Measurements from ENCODE around the gene MATCAP1. TPM values are rescaled to one million over a fixed set of nuclear protein-coding genes. Genes with fewer than 3 reads are reported as not detected.
A peak's percentile ranks its signal among the peaks of the same experiment; 100 is the strongest.

MATCAP1 gene
- polyA plus RNA-seq, 1 donor from 2014 or later = 323 TPM

DNA sequence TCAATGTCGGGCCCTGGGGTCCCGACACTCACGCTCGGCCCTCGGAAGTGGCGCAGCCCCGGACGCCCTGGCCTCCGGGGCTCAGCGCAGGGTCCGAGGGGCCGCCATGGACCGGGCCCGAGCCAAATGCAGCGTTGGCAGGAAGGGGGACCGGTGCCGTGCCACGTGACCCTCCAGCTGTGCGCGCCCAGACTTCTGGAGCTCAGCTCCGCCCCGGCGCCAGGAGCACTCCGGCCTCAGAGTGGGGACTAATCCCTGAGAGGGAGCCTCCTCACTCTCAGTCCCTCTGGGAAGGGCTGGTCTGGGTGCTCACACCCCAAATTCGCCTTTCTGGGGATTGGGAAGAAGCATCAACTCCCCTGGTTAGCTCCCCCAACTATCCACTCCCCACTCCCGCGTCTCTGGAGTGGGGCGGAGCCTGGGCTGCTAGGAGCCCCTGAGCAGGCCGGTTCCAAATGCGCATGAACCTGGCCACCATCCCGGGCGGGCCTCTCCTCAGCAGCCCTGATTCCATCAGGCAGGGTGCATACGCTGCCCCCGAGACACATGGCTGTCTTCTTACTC, 32.8 kb downstream of the MATCAP1 start, which contains the start of gene B3GNT9:
B3GNT9 (minus strand) TSS at position 166 of the 564 bp plus-strand sequence. CDS start 513 bp downstream, outside the sequence.
- H4K20me1 ChIP-seq (ENCODE audit: insufficient read depth) = no peaks in the 10 kb centered on the region
- TF ChIP-seq EZH2 (IDR thresholded peaks at IDR 0.05; ENCODE audit: borderline replicate concordance, insufficient read depth, low read length, poor library complexity, severe bottlenecking) (peak; percentile 81), POLR2AphosphoS5 (IDR thresholded peaks at IDR 0.05) (no peak)
- no peak within 1 kb of the TSS for H3K27ac ChIP-seq (ENCODE audit: low read length)
- H3K36me3 ChIP-seq (ENCODE audit: insufficient read depth, low read length) = peaks cover 4% of the 10 kb centered on the region
- H3K4me3 ChIP-seq (ENCODE audit: low read length) = peak within 1 kb of the TSS; percentile 43
- H3K9me3 ChIP-seq (ENCODE audit: low read length) = peaks cover 3% of the 10 kb centered on the region
- H3K9ac ChIP-seq (ENCODE audit: low read length) = no peak within 1 kb of the TSS
- no peaks in the 10 kb centered on the region for H3K79me2 ChIP-seq (replicated peaks; ENCODE audit: insufficient read depth, low read length)
- H3F3A ChIP-seq (ENCODE audit: insufficient read depth, low read length, poor library complexity, severe bottlenecking) = no peaks in the 10 kb centered on the region
- H3K9me2 ChIP-seq (ENCODE audit: insufficient read depth, low read length) = no peaks in the 10 kb centered on the region
- H2AFZ ChIP-seq (ENCODE audit: low read depth, low read length) = no peak within 1 kb of the TSS
- peaks cover 76% of the 10 kb centered on the region for H3K27me3 ChIP-seq (ENCODE audit: insufficient read depth, low read depth, low read length)
- no peak within 1 kb of the TSS for H3K4me2 ChIP-seq (ENCODE audit: low read length)

DNA sequence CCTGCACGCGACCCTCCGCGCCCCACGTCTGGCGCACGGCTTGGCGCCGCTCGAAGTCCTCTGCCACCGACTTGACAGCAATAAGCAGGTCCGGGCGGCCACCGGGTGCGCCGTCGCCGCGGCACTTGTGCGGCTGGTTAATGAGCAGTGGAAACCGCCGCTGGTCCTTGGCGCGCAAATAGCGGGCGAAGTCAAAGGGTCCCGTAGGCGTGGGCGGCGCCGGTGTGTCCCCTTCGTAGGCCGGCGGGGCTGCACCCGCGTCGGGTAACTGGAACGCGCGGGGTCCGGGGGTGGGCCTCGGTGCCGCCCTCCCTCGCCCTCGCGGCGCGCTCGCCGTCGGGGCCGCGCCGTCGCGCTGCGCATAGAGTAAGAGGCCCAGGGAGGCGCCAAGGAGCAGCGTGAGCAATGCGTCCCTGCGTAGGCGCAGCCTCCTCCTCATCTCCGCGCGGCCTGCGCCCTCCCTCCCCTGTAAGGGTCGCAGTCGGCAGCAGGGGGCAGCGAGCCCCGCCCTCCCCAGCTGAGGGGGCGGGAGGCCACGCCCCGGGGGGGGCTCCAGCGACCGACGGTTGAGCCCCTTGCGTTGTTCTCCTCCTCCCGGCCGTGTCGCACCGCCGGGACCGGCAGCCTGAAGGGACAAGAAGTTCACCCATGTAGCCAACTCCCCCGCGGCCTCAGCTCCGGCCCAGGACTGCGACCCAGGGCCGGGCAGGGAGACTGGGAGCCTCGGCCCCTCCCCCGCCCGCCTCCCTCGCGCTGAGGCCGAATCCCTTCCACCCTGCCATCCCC, 33.5 kb downstream of the MATCAP1 start:
- Histone ChIP-seq H3K9me2 (ENCODE audit: insufficient read depth, low read length) (no peaks in the 10 kb centered on the region), H3K9me3 (ENCODE audit: low read length) (peaks cover 3% of the 10 kb centered on the region), H3K79me2 (replicated peaks; ENCODE audit: insufficient read depth, low read length) (no peaks in the 10 kb centered on the region), H3K27me3 (ENCODE audit: insufficient read depth, low read depth, low read length) (peaks cover 69% of the 10 kb centered on the region), H3K9ac (ENCODE audit: low read length) (no peak overlapping the region), H3K4me2 (ENCODE audit: low read length) (no peak overlapping the region), H4K20me1 (ENCODE audit: insufficient read depth) (no peaks in the 10 kb centered on the region), H3K27ac (ENCODE audit: low read length) (no peak overlapping the region), H3K4me3 (ENCODE audit: low read length) (peak overlapping the region; percentile 43), H3K36me3 (ENCODE audit: insufficient read depth, low read length) (peaks cover 4% of the 10 kb centered on the region), H2AFZ (ENCODE audit: low read depth, low read length) (no peak overlapping the region), H3F3A (ENCODE audit: insufficient read depth, low read length, poor library complexity, severe bottlenecking) (no peaks in the 10 kb centered on the region)
- no peak for TF ChIP-seq TAF1 (IDR thresholded peaks at IDR 0.05; ENCODE audit: low read depth)
- no peak for TF ChIP-seq EP300 (conservative IDR thresholded peaks at IDR 0.05; ENCODE audit: poor library complexity, severe bottlenecking)
- TF ChIP-seq EZH2 (IDR thresholded peaks at IDR 0.05; ENCODE audit: borderline replicate concordance, insufficient read depth, low read length, poor library complexity, severe bottlenecking) = no peak
- TF ChIP-seq REST (IDR thresholded peaks at IDR 0.05; ENCODE audit: borderline replicate concordance) = no peak
- TF ChIP-seq RAD21 (conservative IDR thresholded peaks at IDR 0.05) = no peak

- no peak overlapping the region for H3K4me3 ChIP-seq (ENCODE audit: low read length)
- no peaks in the 10 kb centered on the region for H3K9me2 ChIP-seq (ENCODE audit: insufficient read depth, low read length)
- no peak overlapping the region for H3K4me2 ChIP-seq (ENCODE audit: low read length)
- no peaks in the 10 kb centered on the region for H3K79me2 ChIP-seq (replicated peaks; ENCODE audit: insufficient read depth, low read length)
- H3F3A ChIP-seq (ENCODE audit: insufficient read depth, low read length, poor library complexity, severe bottlenecking) = no peaks in the 10 kb centered on the region
- no peak overlapping the region for H3K9ac ChIP-seq (ENCODE audit: low read length)
- H2AFZ ChIP-seq (ENCODE audit: low read depth, low read length) = no peak overlapping the region
- no peak for TF ChIP-seq RAD21 (conservative IDR thresholded peaks at IDR 0.05)
- TF ChIP-seq POLR2AphosphoS5 (IDR thresholded peaks at IDR 0.05) = no peak
- no peak for TF ChIP-seq EP300 (conservative IDR thresholded peaks at IDR 0.05; ENCODE audit: poor library complexity, severe bottlenecking)
- no peak for TF ChIP-seq TAF1 (IDR thresholded peaks at IDR 0.05; ENCODE audit: low read depth)
- TF ChIP-seq MXI1 (conservative IDR thresholded peaks at IDR 0.05; ENCODE audit: poor library complexity, severe bottlenecking) = no peak
- TF ChIP-seq EZH2 (IDR thresholded peaks at IDR 0.05; ENCODE audit: borderline replicate concordance, insufficient read depth, low read length, poor library complexity, severe bottlenecking) = no peak
- TF ChIP-seq, protein P1, sequence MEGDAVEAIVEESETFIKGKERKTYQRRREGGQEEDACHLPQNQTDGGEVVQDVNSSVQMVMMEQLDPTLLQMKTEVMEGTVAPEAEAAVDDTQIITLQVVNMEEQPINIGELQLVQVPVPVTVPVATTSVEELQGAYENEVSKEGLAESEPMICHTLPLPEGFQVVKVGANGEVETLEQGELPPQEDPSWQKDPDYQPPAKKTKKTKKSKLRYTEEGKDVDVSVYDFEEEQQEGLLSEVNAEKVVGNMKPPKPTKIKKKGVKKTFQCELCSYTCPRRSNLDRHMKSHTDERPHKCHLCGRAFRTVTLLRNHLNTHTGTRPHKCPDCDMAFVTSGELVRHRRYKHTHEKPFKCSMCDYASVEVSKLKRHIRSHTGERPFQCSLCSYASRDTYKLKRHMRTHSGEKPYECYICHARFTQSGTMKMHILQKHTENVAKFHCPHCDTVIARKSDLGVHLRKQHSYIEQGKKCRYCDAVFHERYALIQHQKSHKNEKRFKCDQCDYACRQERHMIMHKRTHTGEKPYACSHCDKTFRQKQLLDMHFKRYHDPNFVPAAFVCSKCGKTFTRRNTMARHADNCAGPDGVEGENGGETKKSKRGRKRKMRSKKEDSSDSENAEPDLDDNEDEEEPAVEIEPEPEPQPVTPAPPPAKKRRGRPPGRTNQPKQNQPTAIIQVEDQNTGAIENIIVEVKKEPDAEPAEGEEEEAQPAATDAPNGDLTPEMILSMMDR (IDR thresholded peaks at IDR 0.05; ENCODE audit: poor library complexity, severe bottlenecking) = no peak
- no peak for TF ChIP-seq REST (IDR thresholded peaks at IDR 0.05; ENCODE audit: borderline replicate concordance)
- TF ChIP-seq SMC3 (conservative IDR thresholded peaks at IDR 0.05; ENCODE audit: poor library complexity) = no peak
- peaks cover 61% of the 10 kb centered on the region for H3K27me3 ChIP-seq (ENCODE audit: insufficient read depth, low read depth, low read length)
- no peaks in the 10 kb centered on the region for H4K20me1 ChIP-seq (ENCODE audit: insufficient read depth)
- H3K27ac ChIP-seq (ENCODE audit: low read length) = no peak overlapping the region
- peaks cover 4% of the 10 kb centered on the region for H3K36me3 ChIP-seq (ENCODE audit: insufficient read depth, low read length)
- peaks cover 3% of the 10 kb centered on the region for H3K9me3 ChIP-seq (ENCODE audit: low read length)
Observed at GRCh38 chr16:67149276-67150046, 34.3 kb downstream of the MATCAP1 start.
